HG02642 (cell line): Measurements from ENCODE around the gene CDK6.
A peak's percentile ranks its signal among the peaks of the same experiment; 100 is the strongest.

ENCODE experiments used
- ATAC-seq: cut with Tn5 transposase; IDR thresholded peaks from one replicate; pipeline ENCODE4 v1.9.1; 2021; ENCODE audit warnings: mild to moderate bottlenecking; ENCODE audit not compliant: unreplicated experiment, poor library complexity

CDK6 gene

DNA sequence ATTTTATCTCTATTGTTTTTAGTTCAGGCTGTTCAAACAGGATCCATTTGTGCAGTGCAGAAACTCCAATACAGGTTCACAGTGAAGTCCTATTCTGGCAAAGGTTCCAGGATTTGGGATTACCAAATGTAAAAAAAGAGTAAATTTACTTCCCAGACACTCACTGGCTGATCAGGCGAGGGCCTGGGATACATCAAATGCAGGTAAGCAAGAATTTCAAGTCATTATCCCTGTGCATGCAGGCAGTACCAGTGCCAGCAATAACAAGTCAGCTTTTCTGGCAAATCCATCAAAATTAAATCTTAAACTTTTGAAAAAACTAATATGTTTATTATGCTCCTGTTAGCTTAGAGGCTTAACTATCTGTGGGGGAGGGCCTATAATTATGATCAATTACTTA is 6.3 kb downstream of the CDK6 start:
- ATAC-seq: no peak

DNA sequence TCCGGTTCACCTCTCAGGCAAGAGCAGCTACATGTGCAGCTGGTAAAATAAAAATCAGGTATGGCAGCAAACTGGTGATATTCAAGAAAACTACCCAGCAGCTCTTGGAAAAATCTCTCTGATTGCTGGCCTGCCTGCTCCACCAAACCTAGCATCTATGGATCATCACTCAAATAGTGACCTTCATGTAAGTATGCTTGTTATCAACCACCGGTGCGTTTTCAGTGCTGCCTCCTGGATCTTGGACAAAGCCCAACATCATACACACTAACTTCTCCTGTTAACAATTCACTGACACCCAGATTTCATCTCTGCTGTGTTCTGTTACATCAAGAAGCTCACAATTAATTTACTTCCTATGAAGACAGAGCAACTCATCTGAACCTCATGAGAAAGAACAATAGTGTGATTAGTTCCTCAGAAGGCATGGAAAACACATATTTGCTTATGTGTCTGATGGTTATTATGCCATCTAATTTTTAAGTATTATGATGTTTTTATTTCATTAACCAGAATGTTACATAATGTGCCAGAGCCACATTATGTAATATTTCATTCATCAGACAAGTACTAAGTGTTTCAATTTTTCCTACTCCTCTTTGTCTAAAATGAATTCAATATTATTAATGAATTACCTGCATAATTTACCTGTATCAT is 8.8 kb downstream of the CDK6 start:
- no peak for ATAC-seq

DNA sequence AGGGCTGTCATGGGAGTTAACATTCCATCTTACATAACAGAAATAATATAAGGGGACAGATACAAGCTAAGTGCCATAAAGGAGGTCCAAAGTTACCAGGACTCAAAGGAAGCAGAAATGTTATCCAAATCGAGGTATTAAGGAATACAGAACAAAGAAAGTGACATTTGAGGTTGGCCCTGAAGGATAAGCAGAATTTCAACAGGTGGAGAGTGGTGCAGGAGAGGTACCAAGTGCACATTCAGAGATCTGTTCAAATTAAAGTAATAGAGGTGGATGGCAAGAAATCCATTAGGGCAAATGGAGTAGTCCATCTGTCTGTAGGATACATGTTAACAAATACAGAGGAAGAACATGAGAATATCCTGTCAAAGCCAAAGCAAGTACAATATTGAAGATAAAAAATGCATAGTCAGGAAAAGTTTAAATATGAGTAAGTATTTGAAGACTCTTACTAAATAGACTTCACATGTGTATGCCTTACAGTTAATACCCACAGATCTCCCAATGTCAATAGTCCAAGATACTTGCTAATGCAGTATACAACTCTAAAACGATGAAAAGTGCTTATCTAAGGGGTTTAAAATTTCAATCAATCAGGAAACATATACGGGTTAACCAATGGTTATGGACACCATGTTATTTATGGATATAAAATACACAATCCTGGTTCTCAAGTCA is 10.0 kb downstream of the CDK6 start:
- ATAC-seq: no peak

DNA sequence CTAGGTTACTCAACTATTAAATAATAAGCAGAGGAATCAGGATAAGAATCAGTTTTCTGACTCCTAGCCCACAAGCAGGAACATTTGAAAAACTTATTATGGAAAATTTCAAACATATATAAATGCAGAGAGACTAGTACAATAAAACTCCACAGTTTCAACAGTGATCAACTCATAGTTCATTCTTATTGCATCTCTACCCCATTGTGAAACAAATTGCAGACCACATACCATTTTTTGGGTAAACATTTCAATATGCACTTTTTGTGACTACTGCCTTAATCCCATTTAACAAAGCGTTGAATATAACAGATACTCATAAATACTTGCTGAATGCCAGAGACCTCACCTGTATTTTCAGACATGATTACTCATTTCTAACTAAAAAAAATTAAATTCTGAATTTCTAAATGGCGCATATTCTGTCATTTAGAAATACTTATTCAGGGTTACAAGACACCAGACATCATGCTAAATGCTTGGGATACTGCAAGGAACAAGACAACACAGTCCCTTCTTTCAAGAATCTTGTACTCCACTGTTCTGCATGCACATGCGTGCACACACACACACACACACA is 11.4 kb downstream of the CDK6 start:
- ATAC-seq: no peak

DNA sequence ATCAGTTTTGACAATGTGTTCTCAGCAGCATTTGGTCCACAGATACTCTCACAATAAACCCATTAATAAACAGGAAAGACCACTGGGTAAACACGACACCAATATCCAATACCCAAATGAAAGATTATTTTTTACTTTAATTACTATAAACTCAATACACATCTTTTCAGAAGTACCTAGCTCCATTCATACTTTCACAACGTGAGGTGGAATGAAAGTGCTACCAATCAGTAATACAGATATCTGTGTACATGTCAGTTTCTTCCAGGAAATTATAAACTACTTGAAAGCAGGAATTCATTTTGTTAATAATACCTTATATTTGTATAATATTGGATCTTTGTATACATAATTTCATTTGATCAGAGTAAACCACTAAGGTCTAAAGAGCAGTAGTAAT is 11.9 kb downstream of the CDK6 start:
- ATAC-seq: no peak

DNA sequence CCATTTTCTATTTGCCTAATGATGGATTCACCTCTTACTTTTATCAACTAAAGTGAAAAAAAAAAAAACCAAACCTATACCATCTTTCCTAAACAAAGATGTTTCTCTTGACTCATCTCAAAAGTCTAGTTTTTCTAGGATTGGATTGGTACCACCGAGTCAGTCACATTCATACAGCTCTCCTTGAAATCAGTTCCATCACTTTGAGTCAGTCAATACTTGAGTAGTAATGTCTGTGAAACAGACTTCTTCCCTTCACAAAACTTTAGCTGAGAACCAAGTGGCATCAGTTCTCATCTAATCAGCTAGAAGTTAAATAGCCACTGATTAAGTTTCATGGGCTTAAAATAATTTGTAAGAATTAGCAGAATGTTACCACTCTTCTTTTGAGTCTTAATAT is 13.3 kb downstream of the CDK6 start:
- ATAC-seq: no peak

DNA sequence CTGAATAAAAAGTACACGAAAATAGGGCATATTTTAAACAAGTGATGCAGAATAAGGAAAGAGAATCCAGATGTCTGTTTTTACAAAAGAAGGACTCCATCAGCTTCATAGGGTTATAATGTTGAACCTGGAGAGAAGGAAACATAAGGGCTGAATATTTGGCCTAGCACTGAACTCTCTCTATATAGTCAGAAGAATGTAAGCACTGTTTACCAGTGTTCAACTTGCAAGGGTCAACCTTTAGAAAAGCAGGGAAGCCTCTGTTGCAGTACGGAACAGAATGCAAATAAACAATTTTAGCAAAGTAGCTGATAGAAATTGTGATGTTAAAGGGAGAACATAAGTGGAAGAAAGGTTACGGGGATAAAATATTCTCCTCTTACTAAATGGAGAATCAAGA is 16.2 kb downstream of the CDK6 start:
- no peak for ATAC-seq

DNA sequence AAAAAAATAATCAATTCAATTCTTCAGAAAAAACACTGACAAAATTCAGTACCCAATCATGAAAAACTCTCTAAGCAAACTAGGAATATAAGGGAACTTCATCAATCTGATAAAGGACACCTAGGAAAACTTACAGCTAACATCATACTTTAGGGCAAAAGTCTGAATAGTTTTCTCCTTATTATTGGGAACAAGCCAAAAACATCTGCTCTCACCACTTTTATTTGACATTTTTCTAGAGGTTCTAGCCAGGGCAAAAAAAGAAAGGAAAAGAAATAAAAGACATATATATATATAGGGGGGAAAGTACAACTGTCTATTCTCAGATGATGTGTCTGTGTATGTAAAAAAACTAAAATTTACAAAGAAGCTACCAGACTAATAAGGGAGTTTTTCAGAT is 19.0 kb downstream of the CDK6 start:
- ATAC-seq: no peak

DNA sequence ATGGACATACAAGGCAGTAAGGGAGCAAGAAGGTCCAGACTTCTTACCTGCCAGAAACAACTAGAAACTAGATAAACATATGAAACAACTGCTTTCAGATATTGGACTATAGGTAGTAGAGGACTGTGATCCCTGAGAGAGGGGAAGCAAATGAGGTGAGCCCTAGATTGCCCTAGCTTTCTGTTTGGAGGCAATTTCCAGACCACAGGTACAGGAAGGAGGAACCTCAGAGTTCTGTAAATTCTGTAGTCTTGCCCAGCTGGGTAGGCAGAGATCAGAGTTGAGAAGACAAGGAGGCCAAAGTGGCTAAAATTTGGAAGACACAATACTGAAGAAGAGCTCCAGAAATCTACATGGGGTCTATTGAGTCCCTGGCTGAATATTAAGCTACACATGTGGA is 21.0 kb downstream of the CDK6 start:
- ATAC-seq: no peak

DNA sequence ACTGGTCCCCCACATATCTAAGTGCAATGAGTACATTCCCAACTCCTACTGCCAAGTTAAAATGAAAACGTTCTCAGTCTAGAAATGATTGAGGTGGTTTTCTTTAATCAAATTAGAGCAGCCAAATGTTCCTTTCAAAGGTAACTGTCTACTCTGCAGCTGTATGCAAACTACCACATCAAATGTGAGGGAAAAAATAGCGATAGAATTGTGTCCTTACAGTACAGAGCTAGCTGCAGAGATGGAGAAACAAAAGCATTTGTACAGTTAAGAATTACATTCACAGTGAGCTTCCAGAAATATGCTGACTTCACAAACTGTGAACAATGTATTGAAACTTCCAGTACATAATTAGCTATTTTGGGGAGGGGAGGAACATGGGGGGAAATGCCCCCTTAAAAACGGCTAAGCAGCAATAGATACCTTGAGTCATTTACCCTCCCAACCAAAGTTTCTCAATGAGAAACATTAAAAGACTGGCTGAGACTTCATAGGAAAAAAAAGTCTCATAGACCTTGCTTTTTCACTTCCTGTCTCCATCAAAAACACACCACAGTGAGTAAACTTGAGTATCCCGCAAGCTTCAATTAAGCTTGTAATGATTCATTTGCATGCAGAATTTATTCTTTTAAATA is 22.9 kb downstream of the CDK6 start:
- peak; percentile 66 for ATAC-seq

DNA sequence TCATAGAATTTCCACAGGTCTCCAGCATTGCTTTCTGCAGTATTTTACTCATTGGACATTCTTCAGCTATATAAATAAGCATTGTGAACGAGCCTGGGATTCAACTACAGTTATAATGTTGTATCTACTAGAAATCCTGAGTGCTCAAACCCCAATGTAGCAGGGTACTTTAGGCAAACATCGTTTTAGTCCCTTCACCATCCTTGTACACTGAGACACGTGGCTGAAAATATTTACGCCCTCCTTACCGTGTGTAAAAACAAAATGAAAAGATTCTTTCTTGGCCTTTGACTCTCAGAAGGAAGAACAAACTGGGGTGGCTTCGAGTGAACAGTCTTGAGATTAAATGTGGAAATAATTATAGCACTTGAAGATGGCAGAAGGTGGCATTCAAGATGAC is 25.2 kb downstream of the CDK6 start:
- no peak for ATAC-seq

DNA sequence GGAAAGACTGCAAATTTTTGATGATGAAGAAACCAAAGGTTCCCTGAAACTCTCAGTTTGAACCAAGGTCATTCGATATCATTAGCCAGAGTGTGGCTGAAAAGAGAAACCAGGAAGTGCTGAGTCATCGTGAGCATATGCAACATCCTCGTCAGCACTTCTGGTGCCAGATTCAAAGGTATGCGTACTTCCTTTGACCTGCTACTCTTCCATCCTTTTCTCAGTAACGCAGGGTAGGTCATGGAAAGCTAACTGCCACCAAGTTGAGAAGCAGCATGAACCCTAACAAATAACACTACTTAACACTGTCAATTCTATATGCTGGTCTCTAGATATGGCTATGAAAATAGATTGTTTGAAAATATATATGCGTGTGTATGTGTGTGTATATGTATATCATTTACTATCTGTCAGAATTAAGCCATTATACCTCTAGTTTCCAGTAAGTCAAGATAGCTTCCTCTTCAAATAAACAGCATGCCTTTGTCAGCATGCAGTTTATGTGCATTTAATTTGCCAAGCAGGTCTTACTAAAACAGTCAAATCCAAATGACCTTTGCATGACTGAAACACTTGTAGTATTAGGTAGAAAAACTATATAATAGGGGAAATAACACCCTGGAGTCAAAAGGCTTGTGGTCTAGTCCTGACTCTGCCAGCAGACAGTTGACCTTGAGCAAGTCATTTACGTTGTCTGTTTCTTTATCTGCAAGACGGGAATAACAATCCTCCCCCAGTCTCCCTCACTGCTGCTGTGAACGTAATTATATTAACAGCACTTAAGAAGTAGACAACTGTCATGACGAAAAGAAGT is 26.4 kb downstream of the CDK6 start:
- ATAC-seq: peak; percentile 79

DNA sequence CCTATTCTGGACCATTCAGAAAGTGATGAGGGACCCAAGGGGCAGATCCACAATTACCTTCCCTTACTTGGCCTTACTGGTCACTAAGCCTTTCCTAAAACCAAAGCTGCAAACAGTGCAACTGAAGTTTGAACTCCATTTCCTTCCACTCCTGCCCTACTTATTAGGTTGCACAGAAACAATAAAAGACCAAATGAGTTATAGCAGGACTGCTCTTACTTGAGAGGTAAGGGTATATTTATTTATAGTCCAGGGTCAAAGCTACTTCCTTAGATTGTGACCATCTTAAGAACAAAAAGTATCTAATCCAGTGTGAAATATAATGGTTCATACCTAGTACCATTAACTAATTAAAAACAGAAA is 27.0 kb downstream of the CDK6 start:
- ATAC-seq: peak; percentile 28

DNA sequence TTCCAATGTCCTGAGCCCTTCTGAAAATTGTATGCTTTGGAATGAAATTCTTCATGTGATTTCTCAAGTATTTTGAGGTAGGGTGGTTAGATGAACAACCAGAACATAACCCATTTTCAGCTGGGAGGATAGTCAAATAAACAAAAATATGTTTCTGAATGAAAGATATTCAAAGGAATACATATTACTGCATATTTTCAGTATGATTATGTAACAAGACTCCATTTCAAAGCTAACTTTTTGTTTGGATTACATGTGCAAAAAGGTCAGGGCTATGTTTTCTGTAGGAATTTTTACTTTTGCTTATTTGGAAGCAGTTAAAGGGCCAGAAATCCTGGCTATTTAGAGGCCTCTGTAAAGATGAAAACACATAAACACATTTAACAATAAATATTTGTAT is 27.7 kb downstream of the CDK6 start:
- no peak for ATAC-seq

DNA sequence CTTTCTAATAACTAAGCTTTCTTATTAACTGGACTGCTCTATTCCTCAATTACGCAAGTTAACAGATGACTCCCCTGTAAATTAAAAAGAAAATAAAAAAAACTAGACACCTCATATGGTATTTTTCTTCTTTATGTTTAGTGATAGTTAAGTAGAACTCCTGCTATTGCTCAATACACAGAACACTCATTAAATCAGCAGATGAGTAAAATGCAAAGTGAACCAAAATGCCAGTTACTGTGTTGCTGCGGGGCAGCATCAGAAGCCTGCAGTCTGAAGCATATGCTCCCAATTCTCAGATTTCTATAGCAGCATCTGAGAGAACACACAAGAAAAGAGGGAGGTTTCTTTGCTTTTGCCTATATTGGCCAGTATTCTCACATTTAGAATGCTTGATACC is 28.4 kb downstream of the CDK6 start:
- ATAC-seq: no peak

DNA sequence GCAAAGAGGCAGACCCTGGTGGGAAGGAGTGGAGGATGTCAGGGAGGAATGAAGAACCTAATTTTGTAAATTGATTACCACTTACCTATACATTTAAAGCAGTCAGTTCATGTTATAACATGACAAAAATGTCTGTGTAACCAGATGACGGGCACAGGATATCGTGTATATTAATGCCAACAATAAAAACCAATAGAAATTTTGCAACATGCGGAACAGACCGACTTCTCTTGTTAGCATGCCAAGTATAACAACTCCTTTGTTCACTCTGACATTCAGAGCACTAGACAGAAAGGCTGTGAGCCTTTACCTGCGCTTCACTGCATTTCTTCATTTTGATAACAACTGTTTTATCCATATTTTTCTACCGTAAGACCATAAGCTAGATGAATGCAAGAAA is 29.9 kb downstream of the CDK6 start:
- no peak for ATAC-seq

DNA sequence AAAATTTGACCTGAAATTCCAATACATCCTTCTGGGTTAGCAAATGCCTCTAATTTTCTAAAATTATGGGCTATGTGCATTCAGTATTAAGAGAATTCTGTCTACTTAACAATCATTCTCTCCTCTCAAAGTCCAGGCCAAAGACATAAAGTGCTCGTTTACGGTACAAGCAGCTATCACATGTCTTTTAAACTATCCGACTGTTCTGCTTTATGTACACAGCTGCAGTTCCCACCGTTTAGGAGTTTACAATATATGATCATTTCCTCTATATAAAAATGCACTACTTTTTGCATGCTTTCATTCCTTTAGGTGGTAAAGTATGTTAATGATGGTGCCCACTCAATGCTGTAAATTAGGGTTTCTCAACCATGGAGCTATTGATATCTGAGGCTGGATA is 34.0 kb downstream of the CDK6 start:
- ATAC-seq: no peak

DNA sequence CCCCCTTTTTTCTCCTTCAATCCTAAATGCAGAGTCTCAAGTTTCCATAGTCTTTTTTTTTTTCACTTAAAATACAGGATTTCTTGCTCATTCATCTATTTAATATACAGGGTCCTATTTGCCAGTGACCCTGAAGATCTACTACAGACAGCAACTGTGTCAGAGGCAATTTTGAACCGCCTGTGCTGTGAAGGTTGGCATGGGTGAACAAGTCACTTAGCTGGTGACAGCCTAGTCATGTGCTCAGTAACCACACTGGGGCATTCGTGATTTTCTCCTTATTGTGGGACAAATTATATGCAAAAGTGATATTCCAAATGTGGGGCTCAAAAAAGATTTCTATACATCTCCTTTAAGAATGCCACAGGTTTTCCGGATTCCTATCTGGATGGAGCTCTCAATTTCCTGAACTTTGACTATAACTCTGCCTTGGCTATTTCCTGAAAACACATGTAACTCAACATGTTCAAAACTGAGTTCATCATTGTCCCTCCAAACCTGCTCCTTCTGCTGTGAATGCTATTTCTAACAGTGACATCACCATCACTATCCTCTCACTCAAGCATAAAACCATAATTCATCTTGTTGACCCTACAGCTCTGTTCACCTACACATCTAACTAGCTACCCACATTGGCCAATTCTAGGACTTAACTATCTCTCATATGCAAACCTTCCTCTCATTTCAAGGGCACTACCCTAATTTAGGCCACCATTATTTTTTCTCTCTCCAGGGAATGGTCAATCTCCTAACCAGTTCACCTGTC is 36.7 kb downstream of the CDK6 start:
- peak; percentile 38 for ATAC-seq

DNA sequence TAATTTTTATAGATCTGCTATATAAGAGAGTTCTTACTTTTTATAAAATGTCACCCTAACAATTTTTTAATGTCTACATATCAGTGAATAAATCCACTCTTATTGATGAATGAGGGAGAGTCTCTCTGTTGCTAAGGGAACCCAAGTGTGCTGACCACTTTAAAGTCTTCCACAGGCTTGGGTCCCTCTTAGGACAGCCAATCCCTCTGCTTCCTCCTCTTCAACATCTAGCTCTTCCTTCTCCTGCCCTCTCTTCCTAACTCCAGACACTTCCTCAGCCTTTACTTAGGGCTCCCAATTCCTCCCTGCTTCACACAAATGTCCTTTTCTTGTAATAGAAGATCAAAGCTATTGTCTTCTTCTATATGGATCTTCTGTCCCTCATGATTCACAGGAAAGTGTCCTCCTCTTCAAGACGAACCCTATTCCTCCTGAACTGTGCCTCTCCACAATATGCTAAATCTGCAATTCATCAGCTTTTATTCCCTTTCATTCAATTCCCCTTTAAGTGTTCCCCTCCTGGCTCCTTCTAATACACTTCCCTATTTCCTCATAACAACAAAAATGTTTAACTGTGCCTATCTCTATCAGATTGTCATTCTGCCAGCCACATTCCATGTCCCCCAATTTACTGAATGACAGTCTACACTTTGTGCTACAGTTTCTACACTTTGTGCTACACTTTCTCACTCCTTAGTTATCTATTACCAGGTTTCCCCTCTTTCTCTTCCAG is 37.7 kb downstream of the CDK6 start:
- ATAC-seq: no peak
